Loucy (cell line): ENCODE data around the gene CARF.

Experiments used
- CTCF ChIP-seq: fragments of 200-600 bp; sonication (generic); conservative IDR thresholded peaks from 2 replicates; pipeline ENCODE4 v1.5.1; 2014; ENCODE audit warnings: mild to moderate bottlenecking, antibody characterized with exemption, low read length
- EZH2phosphoT487 ChIP-seq: fragments of 200-600 bp; IDR thresholded peaks from 2 replicates; pipeline ENCODE4 v1.6.1; 2018; ENCODE audit warnings: antibody characterized with exemption, mild to moderate bottlenecking, moderate library complexity, borderline replicate concordance

DNA sequence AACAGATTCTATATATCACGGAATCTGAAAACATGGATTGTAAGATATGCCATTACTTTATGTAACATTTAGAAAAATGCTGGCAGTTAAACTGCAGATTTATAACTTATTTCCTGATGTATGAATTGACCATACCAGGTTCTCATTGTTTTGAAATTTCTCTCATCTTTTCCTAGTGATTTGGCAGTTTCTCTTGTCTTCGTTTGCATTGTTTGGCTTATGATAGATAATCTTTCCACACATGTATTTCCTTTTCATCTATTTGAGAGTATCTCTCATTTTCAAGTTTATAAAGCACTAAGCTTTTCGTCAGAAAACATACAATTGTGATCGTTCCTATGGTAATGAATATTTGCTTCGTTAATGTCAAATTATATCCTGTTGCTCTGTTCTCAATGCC is 118.9 kb downstream of the CARF start:
- no peak for TF ChIP-seq CTCF
- TF ChIP-seq EZH2phosphoT487: no peak
